ENCODE measurements around the gene LRP1. TPM values are rescaled to one million over a fixed set of nuclear protein-coding genes. Genes with fewer than 3 reads are reported as not detected.
A peak's percentile ranks its signal among the peaks of the same experiment; 100 is the strongest.

LRP1 gene
- total RNA-seq, 1 donor, result 6.2 TPM

DNA sequence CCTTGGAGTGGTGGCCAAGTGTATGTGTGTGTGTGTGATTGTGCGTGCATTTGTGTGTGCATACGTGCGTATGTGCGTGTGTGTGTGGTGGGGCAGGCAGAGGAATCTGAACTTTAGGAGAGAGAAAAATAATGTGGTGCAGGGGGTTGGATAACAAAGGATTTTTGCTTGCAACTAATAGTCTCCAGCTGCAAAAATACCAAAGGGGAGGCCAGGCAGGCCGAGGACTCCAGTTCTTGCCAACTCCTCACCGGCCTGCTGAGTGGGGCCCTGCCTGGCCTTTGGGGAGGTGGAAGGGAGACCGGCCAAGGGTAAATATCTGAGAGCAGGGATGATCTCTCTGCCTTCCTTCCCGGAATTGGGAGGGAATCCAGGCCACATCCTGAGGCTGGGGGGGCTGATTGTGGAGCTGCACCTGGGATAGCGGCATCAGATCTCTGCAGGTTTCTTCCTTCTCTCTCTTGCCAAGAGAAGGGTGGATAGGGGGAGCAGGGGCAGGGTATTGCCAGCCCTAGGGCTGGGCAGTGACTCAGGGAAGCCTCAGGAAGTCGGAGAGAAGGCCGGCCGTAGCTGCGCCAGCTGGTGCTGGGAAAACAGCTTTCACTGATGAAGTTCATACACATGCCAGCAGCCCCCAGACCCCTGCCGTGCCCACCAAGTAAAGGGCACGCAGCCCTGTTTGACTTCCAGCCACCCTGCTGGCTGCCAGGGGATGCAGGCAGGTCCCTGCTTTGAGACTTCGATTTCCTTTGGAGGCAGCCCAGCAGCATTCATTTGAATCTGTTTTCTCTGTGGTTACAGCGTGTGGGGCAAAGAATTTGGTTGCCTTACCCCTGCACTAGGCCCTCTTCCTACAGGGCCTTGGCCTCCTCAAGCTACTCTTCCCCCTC, 23.7 kb downstream of the LRP1 start:
- DNase-seq (ENCODE audit: low read depth in 2 of 3, low spot score in 2 of 3), result no peak

DNA sequence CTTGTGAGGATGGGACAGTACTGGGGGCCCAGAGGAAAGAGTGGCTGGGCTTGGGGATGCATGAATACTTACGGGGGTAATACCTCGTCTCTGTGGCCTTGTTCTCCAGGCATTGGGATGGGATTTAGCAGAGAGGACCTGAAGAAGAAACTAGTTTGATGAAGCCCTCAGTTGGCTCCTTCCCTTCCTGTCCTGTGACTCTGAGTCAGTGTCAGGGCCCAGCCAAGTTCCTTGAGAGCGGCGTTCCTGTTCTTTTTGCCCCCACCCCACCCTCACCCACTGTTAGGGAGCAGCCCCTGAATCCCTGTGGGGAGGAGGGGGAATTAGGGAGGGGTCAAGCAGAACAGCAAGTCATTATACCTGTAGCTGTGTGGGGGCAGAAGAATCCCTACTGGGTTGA, 24.4 kb downstream of the LRP1 start:
- no peak for DNase-seq (ENCODE audit: low read depth in 2 of 3, low spot score in 2 of 3)

DNA sequence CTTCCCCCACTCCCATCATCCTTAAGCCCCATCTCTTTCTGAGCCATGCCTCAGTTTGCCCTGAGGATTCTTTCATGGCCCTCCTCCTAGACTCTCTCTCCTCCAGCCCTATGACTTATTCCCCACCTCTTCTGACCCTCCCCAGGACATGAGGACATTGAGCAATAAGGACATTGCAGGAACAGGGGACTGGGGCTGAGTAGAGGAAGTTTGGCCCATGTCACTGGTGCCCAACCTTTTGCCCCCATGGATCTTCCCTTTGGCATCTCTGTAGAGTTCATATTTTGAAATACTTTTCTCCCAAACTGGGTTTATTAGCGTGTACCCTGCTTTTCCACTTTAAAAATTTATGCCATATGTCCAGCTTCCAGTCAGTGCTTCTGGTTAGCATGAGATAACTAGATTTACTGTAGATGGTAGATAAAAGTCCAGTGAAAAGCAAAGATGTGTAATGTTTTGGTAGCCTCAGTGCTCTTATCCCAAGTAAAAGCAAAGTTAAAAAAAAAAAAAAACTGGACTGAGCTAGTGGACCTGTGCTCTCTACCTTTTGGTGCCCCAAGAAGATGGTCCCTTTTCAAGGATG, 25.2 kb downstream of the LRP1 start:
- no peak for DNase-seq (ENCODE audit: low read depth in 2 of 3, low spot score in 2 of 3)

DNA sequence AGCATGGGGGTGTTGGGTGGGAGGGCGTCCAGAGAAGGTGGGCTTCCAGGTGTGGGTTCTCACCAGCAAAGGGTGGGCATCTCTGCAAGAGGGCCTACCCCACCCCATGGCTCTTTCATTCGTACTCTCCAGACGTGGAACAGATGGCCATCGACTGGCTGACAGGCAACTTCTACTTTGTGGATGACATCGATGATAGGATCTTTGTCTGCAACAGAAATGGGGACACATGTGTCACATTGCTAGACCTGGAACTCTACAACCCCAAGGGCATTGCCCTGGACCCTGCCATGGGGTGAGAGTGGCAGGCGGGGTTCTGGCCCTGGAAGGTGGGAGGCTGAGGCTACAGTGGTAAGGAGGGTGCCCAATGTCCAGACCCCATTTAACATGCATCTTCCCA, 25.8 kb downstream of the LRP1 start:
- no peak for DNase-seq (ENCODE audit: low read depth in 2 of 3, low spot score in 2 of 3)

DNA sequence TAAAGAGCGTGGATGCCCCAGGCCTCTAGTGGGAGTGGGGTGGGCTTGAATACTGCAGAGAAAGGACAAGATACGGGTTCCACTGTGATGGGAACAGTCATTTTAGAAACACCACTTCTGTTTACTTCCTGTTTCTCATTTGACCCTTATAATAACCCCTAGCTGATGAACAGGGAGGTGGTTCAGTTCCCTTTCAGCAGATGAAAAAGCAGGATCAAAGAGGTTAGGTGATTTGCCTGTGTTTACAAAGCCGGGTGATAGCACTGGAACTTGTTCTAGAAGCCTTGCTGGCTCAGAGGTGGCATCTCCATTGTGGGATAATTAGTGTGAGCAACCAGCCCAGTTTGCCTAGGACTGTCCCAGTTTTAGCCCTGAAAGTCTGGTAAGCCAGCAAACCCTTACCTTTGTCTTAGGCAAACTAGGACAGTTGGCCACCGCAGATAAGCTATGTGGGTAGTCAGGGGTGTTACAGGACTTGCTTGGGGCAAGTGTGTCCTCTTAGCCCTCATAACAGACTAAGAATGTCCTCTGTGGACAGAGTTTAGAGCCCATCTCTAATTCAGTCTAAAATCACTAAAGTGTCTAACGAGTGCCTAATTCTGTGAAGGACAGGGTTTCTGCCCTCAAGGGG, 26.6 kb downstream of the LRP1 start:
- DNase-seq (ENCODE audit: low read depth in 2 of 3, low spot score in 2 of 3), result no peak

DNA sequence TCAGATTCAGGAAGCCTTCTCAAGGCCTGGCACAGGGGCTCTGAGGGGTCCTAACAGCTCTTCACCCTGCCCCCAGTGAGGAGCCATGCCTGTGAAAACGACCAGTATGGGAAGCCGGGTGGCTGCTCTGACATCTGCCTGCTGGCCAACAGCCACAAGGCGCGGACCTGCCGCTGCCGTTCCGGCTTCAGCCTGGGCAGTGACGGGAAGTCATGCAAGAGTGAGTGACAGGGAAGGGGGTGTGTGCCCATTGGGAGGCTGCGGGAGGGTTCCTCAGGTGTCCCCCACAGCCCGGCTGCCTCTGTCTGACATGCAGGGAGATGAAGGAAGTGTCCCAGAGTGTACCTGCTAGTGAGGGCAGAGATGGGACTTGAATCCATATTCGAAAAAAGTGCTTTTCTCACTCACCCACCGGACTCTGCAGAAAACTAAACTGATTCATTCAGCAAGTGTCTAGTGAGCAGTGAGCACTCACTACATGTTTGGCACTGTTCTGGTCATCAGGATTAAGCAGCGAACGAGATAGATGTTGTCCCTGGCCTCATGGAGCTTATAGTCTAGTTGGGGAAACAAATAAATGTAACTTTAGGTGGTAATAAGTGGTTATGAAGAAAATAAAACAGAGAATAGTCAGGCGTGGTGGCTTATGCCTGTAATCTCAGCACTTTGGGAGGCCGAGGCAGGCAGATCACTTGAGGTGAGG, 28.6 kb downstream of the LRP1 start:
- DNase-seq (ENCODE audit: low read depth in 2 of 3, low spot score in 2 of 3), result peak in 1 of 3 donors; percentile 4

DNA sequence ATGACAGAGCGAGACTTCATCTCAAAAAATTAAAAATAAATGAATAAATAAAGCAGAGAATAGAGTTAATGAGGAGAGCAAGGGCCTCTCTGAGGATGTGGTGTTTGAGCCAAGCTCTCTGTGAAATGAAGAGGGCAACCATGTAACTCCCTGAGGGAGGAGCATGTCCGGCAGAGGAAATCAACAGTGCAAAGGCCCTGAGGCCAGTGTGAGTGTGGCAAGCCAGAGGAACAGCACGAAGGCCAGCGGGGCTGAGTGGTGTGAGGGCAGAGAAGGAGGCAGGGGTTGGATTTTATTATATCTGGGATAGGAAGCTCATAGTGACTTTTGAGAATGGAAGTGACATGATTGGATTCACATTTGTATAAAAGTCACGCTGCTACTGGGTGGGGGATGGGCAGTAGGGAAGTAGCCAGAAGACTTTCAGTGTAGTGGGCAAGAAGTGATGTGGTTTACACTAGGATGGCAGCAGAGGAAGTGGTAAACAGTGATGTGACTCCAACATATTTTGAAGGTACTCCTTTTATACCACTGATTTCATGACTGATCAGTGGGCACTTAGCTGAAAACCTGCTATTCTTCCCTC, 29.4 kb downstream of the LRP1 start:
- DNase-seq (ENCODE audit: low read depth in 2 of 3, low spot score in 2 of 3), result peak in 2 of 3 donors; percentile 45 to 86

DNA sequence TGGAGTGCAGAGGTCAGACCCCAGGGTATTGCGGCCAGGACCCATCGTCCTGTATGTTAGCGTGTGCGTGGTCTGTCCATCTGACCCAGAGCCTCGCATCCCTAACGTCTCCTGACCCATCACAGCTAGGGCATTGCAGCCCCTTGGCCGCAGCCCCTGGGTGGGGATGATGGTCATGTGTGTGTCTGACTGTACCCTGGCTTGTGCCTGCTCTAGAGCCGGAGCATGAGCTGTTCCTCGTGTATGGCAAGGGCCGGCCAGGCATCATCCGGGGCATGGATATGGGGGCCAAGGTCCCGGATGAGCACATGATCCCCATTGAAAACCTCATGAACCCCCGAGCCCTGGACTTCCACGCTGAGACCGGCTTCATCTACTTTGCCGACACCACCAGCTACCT, 29.9 kb downstream of the LRP1 start:
- DNase-seq (ENCODE audit: low read depth in 2 of 3, low spot score in 2 of 3), result no peak

DNA sequence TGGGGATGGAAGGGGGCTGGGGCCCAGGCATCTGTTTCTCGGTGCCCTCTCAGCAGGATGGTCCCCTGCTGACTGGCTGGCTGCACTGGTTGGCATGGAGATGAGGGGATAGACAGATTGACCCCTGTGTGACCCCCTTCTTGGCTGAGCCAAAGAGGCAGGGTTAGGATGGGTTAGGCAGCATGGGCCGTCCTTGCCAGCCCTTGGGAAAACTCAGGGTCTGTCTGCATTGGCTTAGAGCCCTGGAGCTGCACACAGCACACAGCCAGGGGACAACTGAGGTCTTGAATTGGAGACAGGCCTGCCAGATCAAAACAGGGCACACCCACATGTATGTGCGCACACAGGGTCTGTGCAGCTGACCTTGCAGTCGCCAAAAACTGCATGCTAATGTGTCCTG, 30.4 kb downstream of the LRP1 start:
- DNase-seq (ENCODE audit: low read depth in 2 of 3, low spot score in 2 of 3), result no peak

DNA sequence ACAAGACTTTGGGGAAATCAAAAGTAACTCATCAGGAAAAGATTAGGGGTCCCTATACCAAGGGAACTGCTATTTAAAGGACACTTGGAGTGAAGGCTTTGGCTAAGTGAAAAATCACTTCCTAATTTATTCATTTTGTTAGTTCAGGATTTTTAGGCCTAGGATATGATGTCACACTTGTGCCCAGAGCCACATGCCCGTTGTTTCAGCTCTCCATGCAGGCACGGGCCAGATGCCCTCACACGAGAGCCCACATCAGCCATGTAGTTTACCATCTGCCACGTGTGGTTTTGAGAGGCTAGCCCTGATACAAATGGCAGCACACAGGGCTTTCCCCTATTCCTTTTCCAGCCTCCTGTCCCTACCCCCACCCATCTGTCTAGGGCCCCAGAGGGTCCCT, 31.0 kb downstream of the LRP1 start:
- DNase-seq (ENCODE audit: low read depth in 2 of 3, low spot score in 2 of 3), result no peak

DNA sequence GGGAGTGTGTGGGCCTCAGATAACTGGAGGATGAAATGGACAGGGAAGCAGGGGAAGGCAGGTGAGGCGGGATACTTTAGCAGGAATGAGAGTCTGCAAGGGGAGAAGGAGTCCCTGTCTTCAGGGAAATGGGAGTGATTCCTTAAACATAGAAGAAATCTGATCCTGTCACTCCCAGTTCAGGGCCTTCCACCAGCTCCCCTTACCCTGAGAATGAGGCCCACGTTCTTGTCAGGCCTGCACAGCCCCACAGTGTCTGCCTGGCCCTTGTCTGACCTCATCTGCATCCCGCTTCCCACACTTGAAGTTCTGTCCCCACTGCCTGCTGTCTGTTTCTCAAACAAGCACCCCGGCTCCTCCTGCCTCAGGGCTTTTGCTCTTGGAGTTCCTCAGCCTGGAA, 31.8 kb downstream of the LRP1 start:
- no peak for DNase-seq (ENCODE audit: low read depth in 2 of 3, low spot score in 2 of 3)

DNA sequence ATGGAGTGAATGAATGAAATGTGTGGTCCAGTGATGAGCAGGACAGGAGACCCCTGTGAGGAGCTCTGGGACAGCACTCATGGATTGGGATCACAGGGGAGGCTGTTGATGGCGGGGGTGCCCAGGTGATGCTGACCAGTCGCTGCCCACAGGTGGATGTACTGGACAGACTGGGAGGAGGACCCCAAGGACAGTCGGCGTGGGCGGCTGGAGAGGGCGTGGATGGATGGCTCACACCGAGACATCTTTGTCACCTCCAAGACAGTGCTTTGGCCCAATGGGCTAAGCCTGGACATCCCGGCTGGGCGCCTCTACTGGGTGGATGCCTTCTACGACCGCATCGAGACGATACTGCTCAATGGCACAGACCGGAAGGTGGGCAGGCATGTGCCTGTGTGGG, 32.5 kb downstream of the LRP1 start:
- no peak for DNase-seq (ENCODE audit: low read depth in 2 of 3, low spot score in 2 of 3)

DNA sequence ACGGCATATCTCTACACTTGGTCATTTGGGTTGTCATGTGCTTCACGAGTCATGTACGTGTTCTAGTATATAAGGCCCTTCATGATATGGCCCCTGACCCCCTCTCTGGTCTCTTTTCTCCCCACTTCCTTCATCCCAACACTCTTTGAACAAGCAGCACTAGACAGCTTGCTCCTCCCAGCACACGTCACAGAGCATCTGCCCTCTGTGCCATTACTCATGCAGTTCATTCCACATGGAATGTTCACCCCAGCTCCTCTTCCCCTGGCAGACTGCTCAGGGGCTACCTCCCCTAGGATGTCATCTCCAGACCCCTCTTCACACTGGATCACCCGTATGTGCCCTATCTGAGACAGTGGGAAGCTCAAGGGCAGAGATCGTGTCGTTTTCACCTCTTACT, 33.2 kb downstream of the LRP1 start:
- DNase-seq (ENCODE audit: low read depth in 2 of 3, low spot score in 2 of 3), result no peak

DNA sequence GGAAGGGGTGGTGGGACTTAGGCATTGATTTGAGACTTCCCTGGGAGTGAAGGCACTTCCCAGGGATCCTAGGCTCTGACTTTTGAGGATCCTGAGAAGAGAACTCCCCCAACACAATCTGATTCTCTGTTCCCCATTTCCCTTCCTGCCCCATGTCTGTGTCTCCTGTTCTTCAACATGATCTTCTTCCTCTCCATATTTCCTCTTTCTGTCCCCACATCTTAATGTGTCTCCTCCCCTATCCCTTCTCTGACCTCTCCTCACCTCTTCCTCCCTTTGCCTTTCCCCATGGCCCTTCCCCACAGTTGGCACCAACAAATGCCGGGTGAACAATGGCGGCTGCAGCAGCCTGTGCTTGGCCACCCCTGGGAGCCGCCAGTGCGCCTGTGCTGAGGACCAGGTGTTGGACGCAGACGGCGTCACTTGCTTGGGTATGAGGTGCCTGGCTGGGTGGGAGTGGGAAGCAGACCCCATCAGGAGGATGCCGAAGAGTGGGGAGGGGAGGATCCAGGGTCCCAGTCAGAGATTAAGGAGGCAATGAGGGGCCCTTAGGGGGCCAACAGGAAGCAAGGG, 34.4 kb downstream of the LRP1 start:
- no peak for DNase-seq (ENCODE audit: low read depth in 2 of 3, low spot score in 2 of 3)

DNA sequence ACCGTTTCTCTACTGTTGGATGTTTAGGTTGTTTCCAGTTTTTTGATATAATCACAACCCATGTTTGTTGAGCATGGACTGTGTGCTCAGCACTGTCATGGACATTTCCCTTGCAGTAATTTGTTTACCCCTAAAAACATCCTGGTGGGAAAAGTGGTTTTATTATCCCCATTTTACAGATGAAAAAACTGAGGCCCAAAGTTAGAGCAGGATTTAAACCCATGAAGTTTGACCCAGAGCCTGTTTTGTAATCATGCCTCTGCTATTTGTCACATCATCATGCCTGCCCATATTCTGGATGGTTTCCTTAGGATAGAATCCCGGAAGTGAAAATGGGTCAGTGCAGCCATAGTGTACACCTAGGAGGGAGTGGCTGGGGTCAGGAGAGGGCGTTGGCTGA, 36.2 kb downstream of the LRP1 start:
- no peak for DNase-seq (ENCODE audit: low read depth in 2 of 3, low spot score in 2 of 3)

DNA sequence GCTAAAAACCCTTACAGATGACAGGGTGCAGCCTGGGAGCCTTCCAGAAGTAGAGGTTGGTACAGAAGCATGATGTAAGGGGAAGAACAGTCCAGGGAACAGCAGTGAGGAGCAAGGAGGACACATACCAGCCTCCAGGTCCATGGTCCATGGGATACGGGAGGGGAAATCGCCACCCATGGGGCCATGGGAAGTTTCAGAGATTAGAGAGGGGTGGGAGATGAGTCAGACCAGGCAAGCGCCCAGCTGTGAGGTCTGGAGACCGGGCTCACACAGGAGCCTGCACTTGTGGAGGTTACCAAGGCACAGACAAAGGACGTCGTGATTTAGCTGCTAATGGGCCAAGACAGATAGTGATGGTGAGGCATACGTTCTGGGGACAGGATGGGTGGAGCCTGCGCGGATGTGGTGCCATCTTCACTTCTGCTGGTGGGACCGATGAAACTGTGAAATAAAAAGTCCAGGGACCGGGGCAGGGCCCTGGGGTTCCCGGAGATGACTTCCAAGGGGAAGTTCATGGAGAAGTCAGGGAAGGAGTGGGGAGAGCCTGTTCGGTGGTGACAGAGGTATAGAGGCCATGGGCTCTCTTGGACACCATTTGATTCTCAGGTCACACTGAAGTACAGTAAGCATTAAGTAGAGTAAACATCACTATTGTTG, 36.8 kb downstream of the LRP1 start:
- DNase-seq (ENCODE audit: low read depth in 2 of 3, low spot score in 2 of 3), result no peak

DNA sequence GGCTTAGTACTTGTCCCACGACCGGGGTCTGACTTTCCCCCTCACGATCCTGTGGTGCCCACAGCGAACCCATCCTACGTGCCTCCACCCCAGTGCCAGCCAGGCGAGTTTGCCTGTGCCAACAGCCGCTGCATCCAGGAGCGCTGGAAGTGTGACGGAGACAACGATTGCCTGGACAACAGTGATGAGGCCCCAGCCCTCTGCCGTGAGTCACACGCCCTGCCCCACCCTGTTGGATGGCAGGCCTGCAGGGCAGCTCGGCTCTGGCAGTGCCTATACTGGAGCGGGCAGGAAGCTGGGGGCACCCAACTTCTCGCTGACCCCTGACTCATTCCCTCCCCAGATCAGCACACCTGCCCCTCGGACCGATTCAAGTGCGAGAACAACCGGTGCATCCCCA, 37.5 kb downstream of the LRP1 start:
- DNase-seq (ENCODE audit: low read depth in 2 of 3, low spot score in 2 of 3), result no peak

DNA sequence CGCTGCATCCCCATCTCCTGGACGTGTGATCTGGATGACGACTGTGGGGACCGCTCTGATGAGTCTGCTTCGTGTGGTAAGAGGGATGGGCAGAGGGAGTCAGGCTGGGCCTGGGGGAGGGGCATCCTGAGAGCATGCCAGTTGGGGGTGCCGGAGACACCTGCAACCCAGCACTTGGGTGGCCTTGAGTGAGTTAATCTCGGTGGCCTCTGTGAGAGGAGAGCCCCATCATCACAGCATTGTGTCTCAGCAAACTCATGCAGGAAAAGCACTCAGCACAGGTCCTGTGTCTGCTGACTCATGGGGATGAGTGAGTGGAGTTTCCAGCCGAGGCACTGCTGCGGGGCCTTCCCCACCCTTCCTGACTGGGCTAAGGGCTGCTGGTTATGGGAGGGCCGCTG, 38.7 kb downstream of the LRP1 start:
- peak in 2 of 3 donors; percentile 36 to 42 for DNase-seq (ENCODE audit: low read depth in 2 of 3, low spot score in 2 of 3)

DNA sequence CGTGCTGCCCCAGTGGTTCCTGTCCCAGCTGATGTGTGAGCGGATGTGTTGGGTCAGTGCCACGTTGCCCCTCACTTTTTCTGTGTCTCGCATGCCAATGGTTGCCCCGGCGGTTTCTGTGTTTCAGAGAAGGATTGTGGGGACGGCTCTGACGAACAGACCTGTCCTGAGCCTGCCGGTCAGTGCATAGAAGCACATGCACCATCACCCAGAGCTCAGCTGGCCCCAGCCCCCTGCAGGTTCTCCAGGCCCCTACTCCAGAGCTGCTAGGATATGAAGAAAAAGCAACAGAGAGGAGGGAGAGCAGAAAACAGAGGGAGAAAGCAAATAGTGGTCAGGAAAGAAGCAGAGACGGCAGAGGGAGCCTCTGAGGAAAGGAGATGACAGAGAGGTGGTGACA, 39.8 kb downstream of the LRP1 start:
- no peak for DNase-seq (ENCODE audit: low read depth in 2 of 3, low spot score in 2 of 3)

Data from hematopoietic multipotent progenitor cell (in vitro differentiated cells).